Immature natural killer cell (primary cell): ENCODE measurements around the gene TGFBR2. TPM values are rescaled to one million over a fixed set of nuclear protein-coding genes. Genes with fewer than 3 reads are reported as not detected.

ENCODE experiments used
- DNase-seq, 3 donors: peaks; one replicate each; pipeline ENCODE4 v3.0.0; 2022; ENCODE audit warnings: mixed read lengths in 1 of 3
- H3K27ac Mint-ChIP-seq, 6 donors: one replicate each; pipeline ENCODE4 v1.8.0; 2020; ENCODE audit warnings: mixed read lengths in 6 of 6, mild to moderate bottlenecking in 5 of 6, inconsistent platforms in 4 of 6, moderate library complexity in 3 of 6
- H3K27me3 Mint-ChIP-seq, 3 donors: one replicate each; pipeline ENCODE4 v1.8.0; 2020 to 2021; ENCODE audit warnings: low read depth in 3 of 3, mild to moderate bottlenecking in 3 of 3, mixed read lengths in 3 of 3, moderate library complexity in 3 of 3, inconsistent platforms in 1 of 3
- H3K36me3 Mint-ChIP-seq, 3 donors: one replicate each; pipeline ENCODE4 v1.8.0; 2020; ENCODE audit warnings: mixed read lengths in 3 of 3, inconsistent platforms in 2 of 3, mild to moderate bottlenecking in 2 of 3
- H3K4me1 Mint-ChIP-seq, 2 donors: one replicate each; pipeline ENCODE4 v1.8.0; 2020; ENCODE audit warnings: inconsistent platforms in 2 of 2, mild to moderate bottlenecking in 2 of 2, mixed read lengths in 2 of 2, moderate library complexity in 1 of 2
- H3K4me3 Mint-ChIP-seq, 5 donors: one replicate each; pipeline ENCODE4 v1.8.0; 2020; ENCODE audit warnings: mild to moderate bottlenecking in 5 of 5, mixed read lengths in 5 of 5, inconsistent platforms in 3 of 5, moderate library complexity in 3 of 5
- H3K9me3 Mint-ChIP-seq, 6 donors: one replicate each; pipeline ENCODE4 v1.8.0; 2020; ENCODE audit warnings: mild to moderate bottlenecking in 6 of 6, mixed read lengths in 6 of 6, inconsistent platforms in 4 of 6, moderate library complexity in 3 of 6
- polyA plus RNA-seq, 3 donors: library from polyadenylated mRNA; unstranded; fragments of 300-500 nt; fragmentation: Illumina TruSeq; gene quantifications; one replicate each; pipeline ENCODE4 v1.2.3, GENCODE V29; 2021

The TGFBR2 gene
- polyA plus RNA-seq: 100 to 1,000 TPM in 1 of 3 donors, 10 to 100 TPM in 2; 36.8 to 101 (median 43.6) TPM

- peak; percentile 85 to 87 (median 87) for DNase-seq
- Mint-ChIP-seq H3K4me3 (peak within 1 kb of the TSS; percentile 97 to 99 (median 98)), H3K4me1 (peaks cover 65 to 74% of the 10 kb centered on the region in 2 donors), H3K27me3 (peaks cover 4 to 21% (median 5%) of the 10 kb centered on the region in 3 donors), H3K36me3 (no peaks in the 10 kb centered on the region), H3K9me3 (no peaks in the 10 kb centered on the region), H3K27ac (peak within 1 kb of the TSS; percentile 84 to 98 (median 97))
Measured at GRCh38 chr3:30606301-30607031, at the start of gene TGFBR2. Gene TGFBR2 (plus strand): TSS chr3:30606601. CDS start chr3:30606884, 283 bp downstream.

- no peak overlapping the region for H3K27ac Mint-ChIP-seq
- no peaks in the 10 kb centered on the region for H3K9me3 Mint-ChIP-seq
- no peaks in the 10 kb centered on the region for H3K4me1 Mint-ChIP-seq
- peaks cover 0 to 9% (median 0%) of the 10 kb centered on the region in 3 donors for H3K36me3 Mint-ChIP-seq
- no peak for DNase-seq
- H3K4me3 Mint-ChIP-seq: no peak overlapping the region
- peaks cover 1 to 3% (median 2%) of the 10 kb centered on the region in 3 donors for H3K27me3 Mint-ChIP-seq
Measured at GRCh38 chr3:30557746-30558303, 48.6 kb upstream of the TGFBR2 start.

GRCh38 chr3:30563956-30564355 is 42.4 kb upstream of the TGFBR2 start:
- Mint-ChIP-seq H3K9me3 (no peaks in the 10 kb centered on the region), H3K4me3 (no peak overlapping the region), H3K27me3 (peaks cover 0 to 2% (median 0%) of the 10 kb centered on the region in 3 donors), H3K36me3 (peaks cover 0 to 5% (median 0%) of the 10 kb centered on the region in 3 donors), H3K4me1 (no peaks in the 10 kb centered on the region), H3K27ac (no peak overlapping the region)
- no peak for DNase-seq

DNA sequence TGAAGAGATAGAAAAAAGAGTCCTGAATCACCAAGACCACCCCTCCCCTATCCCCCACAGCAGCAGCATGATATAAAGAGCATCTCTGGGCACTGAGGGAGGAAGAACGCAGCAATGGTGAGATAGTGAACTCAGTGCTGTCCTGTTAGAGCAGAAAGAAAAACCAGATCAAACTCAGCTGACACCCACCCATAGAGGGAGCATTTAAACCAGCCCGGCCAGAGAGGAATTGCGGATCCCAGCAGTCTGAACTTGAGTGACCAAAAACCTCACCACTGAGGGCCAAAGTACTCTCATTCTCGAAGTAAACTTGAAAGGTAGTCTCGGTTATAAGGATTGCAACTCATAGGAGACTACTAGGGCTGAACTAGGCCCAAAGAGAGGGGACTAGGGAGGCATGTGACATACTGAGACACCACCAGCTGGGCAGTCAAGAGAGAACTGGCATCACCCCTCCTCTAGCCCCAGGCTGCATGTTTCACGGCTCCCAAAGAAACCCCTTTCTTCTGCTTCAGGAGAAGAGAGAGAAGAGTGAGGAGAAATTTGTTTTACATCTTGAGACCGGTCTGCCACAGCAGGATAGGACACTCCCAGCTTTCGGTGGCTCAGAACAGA is 39.2 kb upstream of the TGFBR2 start:
- no peak overlapping the region for H3K27ac Mint-ChIP-seq
- no peak overlapping the region for H3K4me3 Mint-ChIP-seq
- H3K4me1 Mint-ChIP-seq: no peaks in the 10 kb centered on the region
- H3K36me3 Mint-ChIP-seq: no peaks in the 10 kb centered on the region
- DNase-seq: no peak
- peaks cover 0 to 2% (median 1%) of the 10 kb centered on the region in 3 donors for H3K27me3 Mint-ChIP-seq
- H3K9me3 Mint-ChIP-seq: no peaks in the 10 kb centered on the region

- DNase-seq: no peak
- H3K27me3 Mint-ChIP-seq: no peaks in the 10 kb centered on the region
- no peak overlapping the region for H3K27ac Mint-ChIP-seq
- no peaks in the 10 kb centered on the region for H3K4me1 Mint-ChIP-seq
- H3K9me3 Mint-ChIP-seq: no peaks in the 10 kb centered on the region
- no peak overlapping the region for H3K4me3 Mint-ChIP-seq
- peaks cover 0 to 3% (median 0%) of the 10 kb centered on the region in 3 donors for H3K36me3 Mint-ChIP-seq
Measured at GRCh38 chr3:30576946-30577345, 29.5 kb upstream of the TGFBR2 start.

GRCh38 chr3:30577788-30578187 is 28.6 kb upstream of the TGFBR2 start:
- Mint-ChIP-seq H3K27me3 (no peaks in the 10 kb centered on the region), H3K27ac (no peak overlapping the region), H3K4me1 (no peaks in the 10 kb centered on the region), H3K4me3 (no peak overlapping the region), H3K36me3 (peaks cover 0 to 3% (median 0%) of the 10 kb centered on the region in 3 donors), H3K9me3 (no peaks in the 10 kb centered on the region)
- no peak for DNase-seq

GRCh38 chr3:30578479-30578878 is 27.9 kb upstream of the TGFBR2 start:
- H3K4me1 Mint-ChIP-seq: no peaks in the 10 kb centered on the region
- no peak overlapping the region for H3K27ac Mint-ChIP-seq
- peaks cover 0 to 3% (median 0%) of the 10 kb centered on the region in 3 donors for H3K36me3 Mint-ChIP-seq
- H3K4me3 Mint-ChIP-seq: no peak overlapping the region
- no peaks in the 10 kb centered on the region for H3K9me3 Mint-ChIP-seq
- no peak for DNase-seq
- H3K27me3 Mint-ChIP-seq: no peaks in the 10 kb centered on the region

- peaks cover 0 to 3% (median 0%) of the 10 kb centered on the region in 3 donors for H3K36me3 Mint-ChIP-seq
- H3K27ac Mint-ChIP-seq: no peak overlapping the region
Measured at GRCh38 chr3:30578986-30579579, 27.3 kb upstream of the TGFBR2 start.

DNA sequence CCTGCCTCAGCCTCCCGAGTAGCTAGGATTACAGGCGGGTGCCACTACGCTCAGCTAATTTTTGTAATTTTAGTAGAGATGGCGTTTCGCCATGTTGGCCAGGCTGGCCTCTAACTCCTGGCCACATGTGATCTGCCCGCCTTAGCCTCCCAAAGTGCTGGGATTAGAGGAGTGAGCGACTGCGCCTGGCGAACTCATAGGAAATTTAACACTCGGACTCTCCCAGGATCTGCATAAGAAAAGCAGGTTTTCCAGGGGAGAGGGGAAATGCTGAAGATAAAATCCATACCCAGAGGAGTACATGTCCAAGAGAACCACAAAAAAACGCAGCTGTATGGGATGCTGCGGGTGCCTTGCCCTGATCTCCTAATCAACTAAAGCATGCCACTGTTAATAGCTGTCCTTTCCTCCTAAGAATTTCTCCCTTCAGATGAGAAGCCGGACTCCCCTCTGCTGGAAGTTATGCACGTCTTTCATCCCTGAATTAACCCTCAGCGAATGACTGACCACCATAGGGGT is 25.3 kb upstream of the TGFBR2 start:
- H3K4me3 Mint-ChIP-seq: no peak overlapping the region
- H3K4me1 Mint-ChIP-seq: no peaks in the 10 kb centered on the region
- H3K36me3 Mint-ChIP-seq: peaks cover 0 to 3% (median 0%) of the 10 kb centered on the region in 3 donors
- no peaks in the 10 kb centered on the region for H3K27me3 Mint-ChIP-seq
- H3K9me3 Mint-ChIP-seq: no peaks in the 10 kb centered on the region
- no peak overlapping the region for H3K27ac Mint-ChIP-seq
- no peak for DNase-seq

More at GRCh38 chr3:30578986-30579579, 27.3 kb upstream of the TGFBR2 start:
- Mint-ChIP-seq H3K4me1 (no peaks in the 10 kb centered on the region), H3K27me3 (no peaks in the 10 kb centered on the region), H3K9me3 (no peaks in the 10 kb centered on the region), H3K4me3 (no peak overlapping the region)
- no peak for DNase-seq

DNA sequence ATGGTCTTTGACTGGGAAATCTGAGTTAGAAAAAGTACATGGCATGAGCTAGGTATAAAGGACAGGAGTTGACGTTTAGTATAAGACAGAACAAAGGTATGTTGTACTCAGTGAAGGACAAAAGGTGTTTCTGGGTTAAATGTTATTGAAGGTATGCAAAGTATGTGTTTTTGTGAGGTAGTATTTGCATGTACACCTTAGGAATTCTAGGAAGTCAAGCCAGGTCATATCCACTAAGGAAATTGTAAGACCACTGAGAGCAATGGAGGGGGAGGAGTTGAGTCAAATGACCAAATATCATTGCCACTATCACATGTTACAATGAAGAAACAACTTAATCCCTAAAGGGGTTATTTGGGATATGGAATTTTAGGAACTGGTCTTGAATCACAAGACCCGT is 24.4 kb upstream of the TGFBR2 start:
- no peaks in the 10 kb centered on the region for H3K27me3 Mint-ChIP-seq
- H3K9me3 Mint-ChIP-seq: no peaks in the 10 kb centered on the region
- no peak overlapping the region for H3K27ac Mint-ChIP-seq
- no peaks in the 10 kb centered on the region for H3K4me1 Mint-ChIP-seq
- peaks cover 0 to 3% (median 0%) of the 10 kb centered on the region in 3 donors for H3K36me3 Mint-ChIP-seq
- DNase-seq: no peak
- H3K4me3 Mint-ChIP-seq: no peak overlapping the region

DNA sequence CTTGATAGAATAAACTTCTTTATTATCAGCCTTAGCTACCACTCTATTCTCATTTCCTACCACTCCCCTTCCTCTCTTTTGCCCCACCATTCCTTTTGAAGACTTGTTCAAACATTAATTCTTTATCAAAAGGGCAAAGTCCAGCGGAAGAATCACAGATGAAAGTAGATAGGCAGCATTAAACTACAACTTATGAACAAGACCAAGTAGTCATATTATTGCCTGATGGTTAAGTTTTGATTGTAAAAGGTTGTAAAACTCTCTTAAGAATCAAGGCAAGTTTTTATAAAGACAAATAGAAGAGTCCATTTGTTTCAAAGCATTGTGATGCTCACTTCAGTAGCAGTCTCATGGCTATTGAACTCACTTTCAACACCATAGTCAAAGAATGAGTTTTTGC is 22.4 kb upstream of the TGFBR2 start:
- no peak overlapping the region for H3K4me3 Mint-ChIP-seq
- peaks cover 0 to under 1% (median 0%) of the 10 kb centered on the region in 3 donors for H3K36me3 Mint-ChIP-seq
- DNase-seq: no peak
- no peaks in the 10 kb centered on the region for H3K4me1 Mint-ChIP-seq
- peaks cover 0 to 1% (median 0%) of the 10 kb centered on the region in 3 donors for H3K27me3 Mint-ChIP-seq
- H3K27ac Mint-ChIP-seq: no peak overlapping the region
- H3K9me3 Mint-ChIP-seq: no peaks in the 10 kb centered on the region

DNA sequence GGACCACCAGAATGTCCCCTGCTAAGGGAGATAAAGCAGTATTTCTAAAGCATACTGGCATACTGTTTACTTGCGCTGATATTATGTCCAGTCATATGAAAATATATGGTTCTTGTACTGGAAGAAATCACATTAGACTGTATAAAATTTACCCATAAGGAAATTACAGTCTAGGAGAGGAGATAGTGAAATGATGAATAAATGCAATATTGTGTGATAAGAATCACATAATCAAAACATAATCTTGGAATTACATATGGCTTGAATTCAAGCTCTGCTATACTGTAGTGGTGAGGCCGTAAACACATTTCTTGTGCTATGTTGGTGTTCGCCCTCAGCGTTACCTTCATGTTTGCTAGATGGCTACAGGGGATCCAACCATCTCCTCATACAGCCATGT is 20.7 kb upstream of the TGFBR2 start:
- H3K27me3 Mint-ChIP-seq: peaks cover 0 to 3% (median 0%) of the 10 kb centered on the region in 3 donors
- H3K4me3 Mint-ChIP-seq: no peak overlapping the region
- H3K27ac Mint-ChIP-seq: no peak overlapping the region
- H3K9me3 Mint-ChIP-seq: no peaks in the 10 kb centered on the region
- no peak for DNase-seq
- H3K4me1 Mint-ChIP-seq: no peaks in the 10 kb centered on the region
- H3K36me3 Mint-ChIP-seq: no peaks in the 10 kb centered on the region

- no peaks in the 10 kb centered on the region for H3K9me3 Mint-ChIP-seq
- H3K4me3 Mint-ChIP-seq: no peak overlapping the region
- DNase-seq: no peak
- peaks cover 0 to 3% (median 0%) of the 10 kb centered on the region in 3 donors for H3K27me3 Mint-ChIP-seq
- no peak overlapping the region for H3K27ac Mint-ChIP-seq
- H3K4me1 Mint-ChIP-seq: no peaks in the 10 kb centered on the region
- H3K36me3 Mint-ChIP-seq: no peaks in the 10 kb centered on the region
Measured at GRCh38 chr3:30586096-30586805, 20.1 kb upstream of the TGFBR2 start.
